Measurements from ENCODE around the gene ACP4. TPM values are rescaled to one million over a fixed set of nuclear protein-coding genes. Genes with fewer than 3 reads are reported as not detected.

The ACP4 gene
- total RNA-seq, 2 donors from 2014 or later, result not detected

GRCh38 chr19:50832666-50833065 is 42.5 kb downstream of the ACP4 start:
- Histone ChIP-seq H3K4me3 (no peak overlapping the region), H3K4me1 (no peaks in the 10 kb centered on the region), H3K9ac (ENCODE audit: low read depth in 2 of 2, low read length in 2 of 2) (no peak overlapping the region), H3K9me3 (no peaks in the 10 kb centered on the region), H3K27me3 (no peaks in the 10 kb centered on the region), H3K27ac (no peak overlapping the region), H3K36me3 (no peaks in the 10 kb centered on the region)
- intact Hi-C loops (cut with DNase I), result no loop called here
- DNase-seq, result no peak
- no peak for TF ChIP-seq CTCF (IDR thresholded peaks at IDR 0.05)

GRCh38 chr19:50833117-50833801 is 43.0 kb downstream of the ACP4 start, which contains the start of gene KLK15:
Gene KLK15, minus strand, starts transcription at chr19:50833574. Its CDS starts 2,082 bp downstream, at chr19:50831492.
- intact Hi-C loops (cut with DNase I), result no loop called here
- Histone ChIP-seq H3K27me3 (no peaks in the 10 kb centered on the region), H3K4me3 (no peak within 1 kb of the TSS), H3K27ac (no peak within 1 kb of the TSS), H3K4me1 (no peaks in the 10 kb centered on the region), H3K36me3 (no peaks in the 10 kb centered on the region), H3K9me3 (no peaks in the 10 kb centered on the region), H3K9ac (ENCODE audit: low read depth in 2 of 2, low read length in 2 of 2) (no peak within 1 kb of the TSS)
- TF ChIP-seq CTCF (IDR thresholded peaks at IDR 0.05), result no peak
- DNase-seq, result no peak

- DNase-seq, result no peak
- Histone ChIP-seq H3K9me3 (no peaks in the 10 kb centered on the region), H3K9ac (ENCODE audit: low read depth in 2 of 2, low read length in 2 of 2) (no peak overlapping the region), H3K27ac (no peak overlapping the region), H3K4me3 (no peak overlapping the region), H3K36me3 (no peaks in the 10 kb centered on the region), H3K4me1 (no peaks in the 10 kb centered on the region), H3K27me3 (no peaks in the 10 kb centered on the region)
- TF ChIP-seq CTCF (IDR thresholded peaks at IDR 0.05), result no peak
- intact Hi-C loops (cut with DNase I), result no loop called here
Measured at GRCh38 chr19:50833802-50834167, 43.6 kb downstream of the ACP4 start.

GRCh38 chr19:50835103-50835784 is 45.0 kb downstream of the ACP4 start:
- DNase-seq, result peak; percentile 62
- H3K9me3 ChIP-seq, result no peaks in the 10 kb centered on the region
- no peaks in the 10 kb centered on the region for H3K27me3 ChIP-seq
- H3K9ac ChIP-seq (ENCODE audit: low read depth in 2 of 2, low read length in 2 of 2), result peak overlapping the region in 1 of 2 donors; percentile 69
- peak overlapping the region; percentile 29 for H3K27ac ChIP-seq
- TF ChIP-seq CTCF (IDR thresholded peaks at IDR 0.05), result no peak
- intact Hi-C loops (cut with DNase I), result no loop called here
- no peaks in the 10 kb centered on the region for H3K4me1 ChIP-seq
- peak overlapping the region; percentile 62 for H3K4me3 ChIP-seq
- H3K36me3 ChIP-seq, result no peaks in the 10 kb centered on the region

- no peak for TF ChIP-seq CTCF (IDR thresholded peaks at IDR 0.05)
- Histone ChIP-seq H3K36me3 (no peaks in the 10 kb centered on the region), H3K27me3 (no peaks in the 10 kb centered on the region), H3K27ac (peak overlapping the region; percentile 29), H3K4me3 (peak overlapping the region; percentile 62), H3K9me3 (no peaks in the 10 kb centered on the region), H3K4me1 (no peaks in the 10 kb centered on the region), H3K9ac (ENCODE audit: low read depth in 2 of 2, low read length in 2 of 2) (peak overlapping the region in 1 of 2 donors; percentile 69)
- intact Hi-C loops (cut with DNase I), result no loop called here
- DNase-seq, result peak; percentile 88
Measured at GRCh38 chr19:50835785-50836542, 45.7 kb downstream of the ACP4 start.
